Amniotic epithelial cell (primary cell): Measurements from ENCODE around the gene WWOX.

Experiments used
- DNase-seq: peaks from one replicate; pipeline ENCODE4 v3.0.0-alpha.2; 2010; ENCODE audit warnings: low read depth

The WWOX gene

DNA sequence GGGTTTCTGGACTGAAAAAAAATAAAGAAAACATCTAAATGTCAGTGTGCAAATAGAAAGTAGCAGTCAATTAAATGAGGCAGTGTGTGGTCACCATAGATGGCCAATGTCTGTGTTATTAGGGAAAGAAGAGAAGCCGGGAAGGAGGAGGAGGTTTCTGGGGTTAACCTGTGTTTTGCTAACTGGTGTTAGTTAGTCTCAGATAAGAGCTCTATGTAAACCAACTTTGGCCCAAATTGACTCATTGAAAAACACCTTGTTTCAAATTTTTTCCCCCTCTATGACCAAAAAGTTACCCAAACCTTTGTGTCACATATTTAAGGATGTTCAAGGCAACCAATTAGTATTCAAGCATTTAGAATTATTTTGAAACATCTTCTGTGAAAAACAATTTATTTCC lies 970.2 kb downstream of the WWOX start:
- DNase-seq: no peak

DNA sequence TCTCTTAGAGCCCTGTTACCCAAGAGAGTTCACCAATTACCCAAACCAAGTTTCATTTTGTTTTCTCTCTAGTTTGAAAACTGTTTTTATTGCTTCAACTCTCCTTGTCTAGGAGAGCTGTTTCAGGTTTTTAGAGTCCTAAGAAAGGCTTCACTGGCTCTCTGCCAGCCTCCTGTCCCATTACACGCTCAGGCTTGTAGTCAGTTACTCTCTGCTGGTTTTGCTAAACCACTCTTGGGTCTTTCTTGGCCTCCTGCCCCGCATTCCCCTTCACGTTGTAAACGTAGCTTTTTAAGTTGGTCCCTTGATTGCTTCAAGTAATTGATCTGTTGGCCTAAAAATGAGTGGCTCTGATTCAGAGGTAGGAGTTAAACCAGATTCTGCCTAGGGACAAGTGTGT lies 972.0 kb downstream of the WWOX start:
- no peak for DNase-seq

DNA sequence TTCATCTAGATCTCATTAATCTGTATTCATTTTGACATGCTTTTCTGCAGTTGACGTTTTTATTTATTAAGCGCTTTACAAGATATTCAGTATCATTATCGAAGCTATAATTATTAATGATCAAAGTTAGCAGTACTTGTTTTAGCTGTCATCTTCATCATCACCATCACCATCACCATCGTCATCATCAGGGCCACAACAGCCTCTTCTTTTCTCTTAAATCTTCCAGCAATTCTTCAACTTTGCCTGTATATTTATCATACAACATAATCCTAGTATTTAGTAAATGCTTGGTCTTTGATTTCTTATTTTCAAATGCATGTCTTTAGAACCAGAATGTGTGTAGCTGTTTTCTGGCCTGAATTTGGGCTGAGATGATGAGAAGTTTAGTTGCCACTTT lies 973.1 kb downstream of the WWOX start:
- no peak for DNase-seq

DNA sequence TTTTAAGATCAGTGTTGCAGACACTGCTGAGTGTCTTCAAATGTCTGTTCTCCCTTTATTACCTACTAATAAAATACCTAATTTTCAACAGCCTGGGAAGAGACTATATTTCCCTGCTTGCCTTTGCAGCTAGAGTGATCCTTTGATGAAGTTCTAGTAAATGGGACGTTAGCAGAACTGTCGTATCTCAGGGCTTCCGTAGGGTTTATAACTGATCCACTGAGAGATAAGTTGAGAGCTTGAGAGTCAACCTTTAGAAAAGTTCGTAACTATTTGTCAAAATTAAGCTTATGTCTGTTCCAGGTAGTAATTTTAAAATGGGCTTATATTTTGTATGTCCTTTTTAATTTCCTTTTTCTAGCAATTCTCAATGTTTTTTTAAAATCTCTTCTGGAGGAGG lies 974.1 kb downstream of the WWOX start:
- no peak for DNase-seq

DNA sequence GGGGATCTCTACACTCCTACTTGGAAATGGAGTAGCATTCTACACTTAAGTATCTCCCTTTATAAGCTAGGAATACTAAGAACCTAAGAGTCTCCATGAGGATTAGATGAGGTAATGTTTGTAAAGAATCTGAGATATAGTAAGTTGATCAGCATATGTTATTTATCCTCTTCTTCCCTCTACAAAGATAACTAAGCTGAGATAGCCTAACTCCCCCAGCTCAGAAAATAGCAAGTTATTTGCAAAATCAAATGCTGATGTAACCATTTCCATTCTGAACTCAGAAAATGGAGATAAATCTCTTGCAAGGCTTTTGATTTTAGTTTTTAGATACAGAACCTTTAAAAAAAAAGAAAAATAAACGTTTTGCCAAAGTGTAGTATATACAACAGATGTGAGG lies 975.1 kb downstream of the WWOX start:
- DNase-seq: no peak

DNA sequence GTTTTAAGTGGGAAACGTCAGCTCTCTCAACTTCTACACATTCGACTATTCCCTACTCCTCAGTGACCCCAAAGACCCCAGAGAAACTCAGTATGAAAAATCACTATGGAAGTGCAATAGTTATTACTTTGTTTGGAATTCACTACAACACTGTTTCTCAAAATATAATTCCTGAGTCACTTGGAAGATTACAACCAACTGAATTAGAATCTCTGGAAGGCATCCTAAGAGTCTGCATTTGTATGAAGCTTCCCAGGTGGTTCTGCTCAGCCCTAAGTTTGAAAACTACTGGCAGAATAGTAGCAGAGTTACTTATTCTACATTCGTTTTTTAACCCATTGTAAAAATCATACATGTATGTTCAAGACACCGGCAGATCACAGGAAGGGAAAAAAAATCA lies 975.5 kb downstream of the WWOX start:
- DNase-seq: no peak

DNA sequence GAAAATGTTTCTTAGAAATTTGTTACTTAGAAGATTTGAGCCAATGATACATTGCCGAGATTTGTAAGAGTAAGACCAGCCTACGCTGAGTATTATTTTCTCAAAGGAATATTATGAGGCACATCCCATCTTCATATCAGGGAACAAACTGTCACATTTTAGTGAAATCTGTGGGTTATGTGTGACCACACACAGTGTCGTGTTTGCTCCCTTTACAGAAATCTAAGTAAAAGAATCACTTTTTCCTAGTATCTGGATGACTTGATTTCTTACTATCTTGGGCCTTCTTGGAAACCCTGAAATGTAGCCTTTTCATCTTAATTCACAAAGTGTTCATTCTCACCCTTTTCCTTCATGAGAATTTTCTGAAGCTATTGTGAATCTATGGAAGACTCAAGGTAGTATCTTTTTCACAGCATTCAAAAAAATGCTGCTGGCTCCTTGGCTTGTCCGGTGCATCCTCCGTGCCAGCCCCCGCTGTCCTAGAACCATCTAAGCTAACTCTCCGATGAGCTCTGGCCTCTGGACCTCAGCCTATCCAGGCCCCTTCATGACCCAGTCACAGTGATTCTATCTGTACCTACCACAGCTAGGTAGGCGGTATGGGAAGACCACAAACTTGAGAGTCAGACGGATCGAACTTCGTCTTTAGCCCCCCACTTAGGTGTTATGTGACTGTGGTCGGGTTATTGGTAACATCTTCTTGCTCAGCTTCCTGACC lies 976.8 kb downstream of the WWOX start:
- DNase-seq: no peak

DNA sequence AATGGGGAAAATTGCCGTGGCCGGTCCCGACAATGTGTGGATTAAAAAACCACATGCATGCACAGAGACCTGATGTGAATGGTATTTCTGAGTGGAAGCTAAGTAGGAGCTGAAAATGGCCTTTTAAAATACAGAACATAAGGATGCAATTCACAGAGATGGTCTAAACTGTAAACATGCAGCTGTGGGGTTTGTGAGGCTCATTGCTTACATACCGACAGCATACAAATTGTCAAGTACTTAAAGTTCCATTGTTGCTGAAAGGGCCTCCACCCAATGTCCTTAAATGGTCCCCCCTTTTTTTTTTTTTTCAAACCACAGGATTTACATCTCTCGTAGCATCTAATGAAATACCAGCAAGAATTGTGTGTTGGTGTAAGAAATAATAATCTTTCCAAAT lies 977.9 kb downstream of the WWOX start:
- no peak for DNase-seq

DNA sequence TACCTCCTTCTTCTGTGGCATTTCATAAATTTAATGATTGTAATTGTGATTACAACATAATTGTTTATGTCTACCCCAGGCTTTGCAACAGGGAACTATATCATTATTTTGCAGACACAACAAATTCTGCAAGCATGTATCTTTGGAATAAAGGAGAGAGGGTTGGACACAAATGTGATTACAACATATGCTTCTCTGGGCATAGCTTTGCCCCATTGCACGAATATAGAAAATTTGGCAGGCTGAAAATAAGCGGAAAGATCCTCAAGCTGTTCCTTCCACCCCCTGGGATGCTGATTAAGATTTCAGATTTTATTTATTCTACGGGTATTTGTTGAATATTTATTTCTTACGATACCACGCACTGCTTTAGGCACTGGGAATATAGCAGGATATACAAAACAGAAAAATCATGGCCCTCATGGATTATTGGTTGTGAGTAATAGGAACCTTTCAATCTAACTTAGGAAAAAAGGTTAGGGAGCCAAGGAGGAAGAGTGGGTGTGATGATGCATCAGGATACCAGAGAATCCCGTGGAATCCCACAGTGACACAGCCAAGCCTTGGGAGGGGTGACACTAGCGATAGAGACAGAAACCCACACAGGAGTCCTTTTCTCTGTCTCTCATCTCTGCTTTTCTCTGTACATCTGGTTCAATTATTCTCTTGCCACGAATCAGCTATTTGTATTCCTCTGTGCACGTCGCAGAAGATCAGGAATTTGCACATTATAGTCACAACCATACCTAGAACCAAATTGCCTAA lies 980.4 kb downstream of the WWOX start:
- DNase-seq: no peak

DNA sequence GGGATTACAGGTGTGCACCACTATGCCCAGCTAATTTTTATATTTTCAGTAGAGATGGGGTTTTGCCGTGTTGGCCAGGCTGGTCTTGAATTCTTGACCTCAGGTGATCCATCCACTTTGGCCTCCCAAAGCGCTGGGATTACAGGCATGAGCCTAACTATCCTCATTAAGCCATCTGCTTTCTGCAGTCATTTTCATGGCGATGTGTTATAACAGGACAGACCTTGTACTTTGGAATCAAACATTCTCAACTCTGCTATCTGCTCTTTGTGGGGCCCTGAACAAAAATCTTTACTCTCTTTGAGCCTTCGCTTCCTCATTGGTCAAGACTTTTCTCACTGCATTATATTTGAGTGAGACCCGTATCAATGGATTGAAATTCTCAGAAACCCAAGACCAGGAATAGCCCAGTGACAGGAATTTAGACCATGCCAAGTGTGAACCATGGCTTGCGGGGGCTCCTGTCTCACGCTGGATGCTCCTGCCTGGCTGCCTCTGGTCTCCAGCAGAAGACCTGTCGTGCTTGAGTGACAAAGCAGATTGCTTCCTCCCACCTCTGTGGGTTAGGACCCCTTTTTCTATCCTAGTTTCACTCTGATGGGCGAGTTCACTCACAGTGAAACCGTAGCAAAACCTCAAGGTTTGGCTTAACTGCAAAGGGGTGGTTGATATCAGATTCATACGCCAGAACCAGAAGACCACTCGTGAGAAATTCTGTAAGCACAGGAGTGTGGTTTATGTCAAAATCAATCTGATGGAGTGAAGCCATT lies 982.0 kb downstream of the WWOX start:
- DNase-seq: no peak

DNA sequence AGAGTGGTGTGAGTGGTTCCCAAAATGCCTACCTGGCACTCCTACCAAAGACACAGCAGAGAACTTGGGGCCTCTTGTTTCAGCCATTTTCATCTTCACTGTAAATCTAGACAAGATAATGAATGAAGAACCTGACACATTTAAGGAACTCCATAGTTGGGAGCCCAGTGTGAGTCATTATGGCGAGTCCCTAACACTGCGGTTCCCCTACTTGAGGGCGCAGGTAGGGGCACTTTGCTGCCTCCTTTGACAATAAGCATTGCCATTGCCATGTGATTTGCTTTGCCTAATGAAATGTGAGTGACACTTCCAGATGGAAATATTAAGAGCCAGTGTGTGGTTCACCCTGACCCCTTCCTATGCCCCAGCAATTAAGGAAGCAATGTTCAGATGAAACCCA lies 983.5 kb downstream of the WWOX start:
- no peak for DNase-seq

DNA sequence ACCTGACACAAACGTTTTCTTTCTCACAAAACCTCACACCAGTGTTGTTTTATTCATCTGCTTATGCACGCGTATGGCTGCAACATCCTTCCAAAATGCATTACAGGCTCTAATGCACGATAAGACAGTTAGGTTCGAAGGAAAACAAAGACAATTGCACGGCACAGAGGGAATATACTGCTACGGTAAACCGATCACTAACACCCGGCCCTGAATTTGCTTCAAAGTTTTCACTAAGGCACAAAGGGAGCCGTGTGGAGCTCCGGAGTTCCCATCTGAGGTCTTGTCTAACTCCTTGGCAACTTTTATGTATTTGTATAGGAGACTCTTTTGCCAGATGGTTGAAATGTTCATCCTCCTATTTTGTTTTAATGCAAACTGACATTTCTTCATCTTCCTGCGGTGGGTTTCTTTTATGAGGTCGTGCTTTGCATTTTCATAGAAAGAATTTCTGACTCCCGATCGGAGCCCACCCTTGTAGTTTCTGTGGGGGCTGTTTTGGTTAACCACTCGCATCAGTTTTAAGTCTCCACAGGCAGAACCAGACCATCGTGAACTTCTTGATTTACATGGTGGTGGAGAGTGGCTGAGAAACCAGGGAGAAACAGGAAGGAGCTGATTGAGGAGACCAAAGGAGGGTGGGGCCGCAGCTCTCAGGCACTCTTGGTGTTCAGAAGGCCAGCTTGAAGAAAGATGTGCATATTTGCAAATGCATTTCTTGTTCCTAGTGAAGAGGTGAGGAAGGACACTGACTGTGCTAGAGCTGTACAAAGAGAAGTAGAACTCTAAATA lies 984.2 kb downstream of the WWOX start:
- DNase-seq: no peak

DNA sequence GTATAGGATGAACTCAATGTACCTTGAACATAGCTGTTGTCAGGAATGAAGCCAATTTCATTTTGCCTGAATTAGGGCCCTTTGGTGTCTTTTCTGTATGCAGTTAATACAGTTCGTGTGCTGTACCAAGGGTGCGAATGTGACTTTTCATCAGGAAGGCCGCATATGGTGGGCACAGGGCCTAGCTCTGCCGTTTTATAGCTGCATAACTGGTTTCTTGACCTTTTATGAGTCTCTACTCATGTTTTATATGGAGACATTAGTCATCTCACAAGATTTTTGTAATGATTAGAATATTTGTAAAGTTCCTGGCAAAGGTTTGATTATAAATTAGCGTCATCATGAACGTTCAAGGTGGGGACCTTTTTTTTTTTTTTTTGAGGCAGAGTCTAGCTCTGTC lies 989.5 kb downstream of the WWOX start:
- DNase-seq: no peak

DNA sequence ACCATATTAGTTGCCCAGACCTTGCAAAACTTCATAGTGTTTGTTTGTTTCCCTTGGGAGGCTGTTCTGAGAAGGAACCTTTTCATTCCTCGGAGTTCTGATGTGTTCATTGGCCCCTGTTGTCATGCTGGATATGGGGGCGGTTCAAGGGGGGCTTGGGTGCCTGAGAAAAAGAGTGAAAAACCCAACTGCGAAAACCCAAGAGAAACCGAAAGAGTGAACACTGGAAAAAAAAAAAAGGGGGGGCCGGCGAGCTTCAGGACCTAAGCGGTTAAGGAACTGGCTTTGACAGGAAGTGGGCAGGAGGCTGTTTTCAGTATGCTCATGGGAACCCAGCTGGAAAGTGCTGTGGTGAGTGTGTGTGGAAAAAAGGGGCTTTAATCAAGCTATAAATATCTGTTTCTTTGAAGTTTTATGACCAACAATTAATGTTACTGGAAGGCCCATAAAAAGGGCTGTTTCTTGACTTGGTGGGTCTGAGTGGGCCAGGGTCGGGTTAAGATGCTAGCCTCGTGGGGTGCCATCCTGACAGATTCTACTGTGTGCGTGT lies 990.4 kb downstream of the WWOX start:
- no peak for DNase-seq

DNA sequence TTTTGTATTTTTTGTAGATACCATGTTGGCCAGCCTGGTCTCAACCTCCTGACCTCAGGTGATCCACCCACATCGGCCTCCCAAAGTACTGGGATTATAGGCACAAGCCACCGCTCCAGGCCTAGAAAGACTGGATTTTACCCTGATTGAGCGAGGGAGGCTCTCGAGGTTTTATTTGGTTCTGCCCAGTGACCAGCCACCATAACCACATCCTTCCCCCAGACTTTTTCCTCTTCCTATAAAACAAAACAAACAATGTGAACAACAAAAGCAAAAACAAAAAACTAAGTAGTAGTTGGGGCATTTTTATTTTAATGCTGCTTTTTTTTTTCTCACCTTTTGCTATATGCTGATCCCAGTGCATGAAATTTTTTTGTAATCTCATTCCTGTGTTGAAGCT lies 991.5 kb downstream of the WWOX start:
- no peak for DNase-seq

DNA sequence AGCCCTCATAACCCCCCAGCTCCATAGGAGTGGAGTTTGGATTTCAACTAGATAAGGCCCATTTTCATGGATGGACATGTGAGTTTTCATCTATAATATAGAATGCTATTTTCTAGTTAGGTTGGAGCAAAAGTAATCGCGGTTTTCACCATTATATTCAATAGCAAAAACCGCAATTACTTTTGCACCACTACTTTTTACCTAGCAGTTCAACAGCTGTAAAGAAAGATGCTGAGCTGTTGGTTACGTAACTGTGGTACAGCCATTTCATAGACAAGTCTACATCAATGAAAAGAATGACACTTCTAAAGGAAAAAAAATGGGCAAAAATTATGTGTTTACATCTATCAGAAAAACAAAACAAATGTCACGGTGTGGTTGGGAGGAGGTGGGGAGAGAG lies 993.4 kb downstream of the WWOX start:
- DNase-seq: no peak

DNA sequence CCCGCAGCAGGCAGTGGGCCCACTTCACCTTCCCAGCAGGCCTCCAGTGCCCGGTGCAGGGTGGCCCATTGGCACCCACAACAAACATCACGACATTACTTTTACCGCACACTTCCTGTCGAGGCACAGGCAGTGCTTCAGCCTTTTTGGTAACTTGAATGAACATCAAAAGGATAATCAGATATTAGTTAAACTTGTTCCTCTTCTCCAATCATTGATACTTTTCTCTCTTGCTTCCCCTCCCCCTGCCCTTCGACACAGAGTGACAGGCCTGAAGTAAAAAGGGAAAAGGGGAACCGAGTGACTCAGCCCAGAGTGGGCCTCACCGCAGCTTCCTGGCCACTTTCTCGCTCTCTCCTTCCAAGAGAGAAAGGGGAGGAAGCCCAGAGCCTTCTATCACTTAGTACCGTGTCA lies 994.1 kb downstream of the WWOX start:
- DNase-seq: no peak

DNA sequence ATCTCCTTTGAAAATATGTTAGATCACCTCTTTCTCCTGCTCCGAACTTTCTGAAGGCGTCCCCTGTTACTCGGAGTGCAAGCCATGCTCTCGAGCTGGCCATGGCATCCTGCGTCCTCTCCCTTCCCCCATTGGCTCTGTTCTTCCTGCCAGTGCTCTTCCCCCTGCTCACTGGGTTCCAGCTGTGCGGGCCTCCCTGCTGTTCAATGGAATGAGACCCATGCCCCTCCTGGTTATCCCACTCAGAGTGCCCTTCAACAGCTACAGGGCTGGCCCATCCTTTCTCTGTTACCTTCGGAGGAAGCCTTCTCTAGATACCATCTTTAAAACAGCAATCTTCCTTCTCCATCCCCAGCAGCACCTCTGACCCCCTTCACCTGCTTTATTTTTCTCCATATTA lies 996.8 kb downstream of the WWOX start:
- DNase-seq: no peak

DNA sequence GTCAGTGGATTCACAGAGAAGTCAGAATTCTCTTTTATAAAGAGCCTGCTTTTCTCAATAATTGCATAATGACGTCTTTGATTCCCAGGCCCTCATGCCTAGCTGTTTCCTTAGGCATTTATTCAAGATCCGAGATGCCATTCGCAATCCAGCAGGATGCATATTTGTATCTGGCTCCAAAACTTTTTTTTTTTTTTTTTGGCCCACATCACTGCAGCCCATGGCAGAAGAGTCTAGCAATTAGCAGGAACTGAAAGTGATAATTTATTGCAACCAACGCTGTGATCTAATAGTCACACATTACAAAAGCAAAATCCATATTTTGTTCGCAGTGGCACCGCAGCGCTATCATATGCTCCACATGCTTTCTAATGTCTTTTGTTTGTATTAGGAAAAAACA lies 997.7 kb downstream of the WWOX start:
- DNase-seq: no peak

DNA sequence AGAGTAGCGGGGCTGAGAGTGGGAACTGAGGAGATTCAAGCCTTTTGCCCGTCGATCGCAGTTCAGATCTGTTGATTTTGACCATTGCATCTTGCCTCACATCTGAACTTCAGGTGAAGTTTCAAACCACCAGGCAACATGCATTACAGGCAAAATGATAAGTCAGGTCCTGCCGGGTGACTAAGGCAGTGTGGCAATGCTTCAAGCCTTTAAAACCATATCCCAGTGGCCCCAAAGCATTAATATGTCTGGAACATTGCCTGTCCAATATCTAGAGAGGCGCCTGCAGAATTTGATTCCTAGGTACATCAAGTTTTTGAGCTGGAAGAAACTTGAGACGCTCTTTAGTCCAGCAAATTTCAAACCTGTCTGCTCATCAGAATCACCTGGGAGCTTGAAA lies 998.3 kb downstream of the WWOX start:
- DNase-seq: no peak

DNA sequence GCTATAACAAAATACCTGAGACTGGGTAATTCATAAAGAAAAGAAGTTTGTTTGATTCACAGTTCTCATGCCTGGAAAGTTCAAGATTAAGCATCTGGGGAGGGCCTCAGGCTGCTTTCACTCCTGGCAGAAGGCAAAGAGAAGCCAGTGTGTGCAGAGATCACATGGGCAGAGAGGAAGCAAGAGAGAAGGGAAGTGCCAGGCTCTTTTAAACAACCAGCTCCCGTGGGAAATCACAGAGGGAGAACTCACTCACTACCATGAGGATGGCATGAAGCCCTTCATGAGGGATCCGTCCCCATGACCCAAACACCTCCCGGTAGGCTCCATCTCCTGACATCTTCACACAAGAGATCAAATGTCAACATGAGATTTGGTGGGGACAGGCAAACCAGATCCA lies 999.5 kb downstream of the WWOX start:
- no peak for DNase-seq

DNA sequence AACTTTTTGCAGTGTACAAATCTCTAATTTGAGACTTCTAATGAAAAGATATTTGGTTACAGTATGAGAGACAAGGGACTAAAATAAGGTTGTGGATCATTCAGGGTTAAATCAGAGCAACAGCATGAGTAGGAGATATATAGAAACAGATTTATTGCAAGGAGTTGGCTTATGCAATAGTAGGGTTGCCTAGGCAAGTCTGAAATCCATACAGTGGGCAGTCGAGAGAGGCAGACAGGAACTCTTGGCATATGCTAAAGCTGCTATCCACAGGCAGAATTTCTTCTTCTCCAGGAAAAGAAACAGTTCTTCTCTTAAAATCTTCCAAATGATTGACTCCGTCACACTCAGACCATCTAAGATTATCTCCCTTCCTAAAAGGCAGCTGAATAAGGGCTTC lies 1000.3 kb downstream of the WWOX start:
- no peak for DNase-seq
